HG03097 (cell line): ENCODE data around the gene LRP5.

ENCODE experiments used
- ATAC-seq: cut with Tn5 transposase; IDR thresholded peaks from one replicate; pipeline ENCODE4 v1.9.1; 2021; ENCODE audit not compliant: unreplicated experiment, low FRiP score

Gene LRP5

DNA sequence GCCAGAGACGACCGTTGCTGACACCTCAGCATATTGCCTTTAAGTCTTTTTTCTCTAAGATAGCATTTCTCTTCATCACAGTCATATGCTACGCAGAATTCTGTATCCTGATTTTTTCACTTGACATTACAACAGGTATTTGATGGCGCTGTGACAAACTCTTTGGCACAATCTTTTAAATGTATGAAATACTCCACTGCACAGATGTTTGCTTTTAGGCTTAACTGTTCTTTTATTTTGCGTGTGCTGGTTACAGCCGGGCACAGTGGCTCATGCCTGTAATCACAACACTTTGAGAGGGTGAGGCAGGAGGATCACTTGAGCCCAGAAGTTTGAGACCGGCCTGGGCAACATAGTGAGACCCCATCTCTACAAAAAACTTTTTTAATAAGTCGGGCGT, 96.1 kb downstream of the LRP5 start:
- no peak for ATAC-seq

DNA sequence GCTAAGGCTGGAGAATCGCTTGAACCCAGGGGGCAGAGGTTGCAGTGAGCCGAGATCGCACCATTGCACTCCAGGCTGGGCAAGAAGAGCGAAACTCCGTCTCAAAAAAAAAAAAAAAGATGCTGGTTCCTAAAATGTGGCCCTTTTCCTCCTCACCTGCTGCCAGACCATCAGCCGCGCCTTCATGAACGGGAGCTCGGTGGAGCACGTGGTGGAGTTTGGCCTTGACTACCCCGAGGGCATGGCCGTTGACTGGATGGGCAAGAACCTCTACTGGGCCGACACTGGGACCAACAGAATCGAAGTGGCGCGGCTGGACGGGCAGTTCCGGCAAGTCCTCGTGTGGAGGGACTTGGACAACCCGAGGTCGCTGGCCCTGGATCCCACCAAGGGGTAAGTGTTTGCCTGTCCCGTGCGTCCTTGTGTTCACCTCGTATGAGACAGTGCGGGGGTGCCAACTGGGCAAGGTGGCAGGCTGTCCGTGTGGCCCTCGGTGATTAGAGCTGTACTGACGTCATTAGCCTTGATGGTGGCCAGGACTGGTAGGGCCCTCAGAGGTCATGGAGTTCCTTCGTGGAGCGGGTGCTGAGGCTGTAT, 97.5 kb downstream of the LRP5 start:
- no peak for ATAC-seq

DNA sequence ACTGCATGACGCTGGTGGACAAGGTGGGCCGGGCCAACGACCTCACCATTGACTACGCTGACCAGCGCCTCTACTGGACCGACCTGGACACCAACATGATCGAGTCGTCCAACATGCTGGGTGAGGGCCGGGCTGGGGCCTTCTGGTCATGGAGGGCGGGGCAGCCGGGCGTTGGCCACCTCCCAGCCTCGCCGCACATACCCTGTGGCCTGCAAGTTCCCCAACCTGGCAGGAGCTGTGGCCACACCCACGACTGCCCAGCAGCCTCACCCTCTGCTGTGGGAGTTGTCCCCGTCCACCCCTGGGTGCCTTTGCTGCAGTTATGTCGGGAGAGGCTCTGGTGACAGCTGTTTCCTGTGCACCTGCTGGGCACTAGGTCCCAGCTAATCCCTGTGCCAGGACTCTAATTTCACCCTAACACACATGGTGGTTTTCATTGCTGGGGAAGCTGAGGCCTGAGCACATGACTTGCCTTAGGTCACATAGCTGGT, 99.2 kb downstream of the LRP5 start:
- ATAC-seq = no peak

DNA sequence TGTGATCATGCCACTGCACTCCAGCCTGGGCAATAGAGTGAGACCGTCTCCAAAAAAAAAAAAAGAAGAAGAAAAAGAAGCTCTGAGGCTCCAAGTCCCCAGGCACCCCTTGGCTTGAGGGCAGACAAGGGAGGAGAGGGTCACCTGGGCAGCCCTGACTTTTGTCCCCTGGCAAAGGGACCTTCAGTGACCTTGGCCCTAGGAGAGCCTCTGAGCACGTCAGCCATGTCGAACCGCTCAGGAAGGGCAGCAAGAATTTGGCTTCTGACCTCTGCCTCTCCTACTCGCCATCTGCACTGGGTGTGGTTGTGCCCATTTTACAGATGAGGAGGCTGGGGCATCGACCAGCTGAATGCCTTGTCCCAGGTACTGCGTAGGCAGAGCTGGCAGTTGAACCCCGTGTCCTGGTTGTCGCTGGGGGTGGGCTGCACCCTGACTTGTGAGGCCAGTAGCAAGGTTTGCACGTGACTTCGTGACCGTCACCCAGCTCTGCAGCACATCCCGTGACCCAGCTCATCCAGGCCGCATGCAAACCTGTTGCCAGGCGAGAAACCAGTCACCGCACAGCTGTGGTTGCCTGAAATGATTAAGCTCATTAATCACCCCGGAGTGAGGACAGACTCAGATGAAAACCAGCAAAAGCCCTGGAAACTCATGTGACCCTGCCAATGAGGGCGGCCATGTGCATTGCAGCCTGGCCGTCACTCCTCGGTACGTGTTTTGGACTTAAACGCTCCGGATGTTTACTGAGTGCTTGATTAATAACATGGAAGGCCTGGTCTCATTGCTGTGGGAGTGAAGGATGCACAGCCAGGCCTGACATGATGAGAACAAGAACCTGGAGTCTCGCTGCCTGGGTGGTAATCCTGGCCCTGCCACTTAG, 100.4 kb downstream of the LRP5 start:
- ATAC-seq = no peak

DNA sequence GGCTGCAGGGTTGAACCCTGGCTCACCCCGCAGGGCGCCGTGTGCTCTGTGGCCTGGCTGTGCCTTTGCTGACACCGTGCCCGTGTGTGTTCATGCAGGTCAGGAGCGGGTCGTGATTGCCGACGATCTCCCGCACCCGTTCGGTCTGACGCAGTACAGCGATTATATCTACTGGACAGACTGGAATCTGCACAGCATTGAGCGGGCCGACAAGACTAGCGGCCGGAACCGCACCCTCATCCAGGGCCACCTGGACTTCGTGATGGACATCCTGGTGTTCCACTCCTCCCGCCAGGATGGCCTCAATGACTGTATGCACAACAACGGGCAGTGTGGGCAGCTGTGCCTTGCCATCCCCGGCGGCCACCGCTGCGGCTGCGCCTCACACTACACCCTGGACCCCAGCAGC, 101.2 kb downstream of the LRP5 start:
- no peak for ATAC-seq

DNA sequence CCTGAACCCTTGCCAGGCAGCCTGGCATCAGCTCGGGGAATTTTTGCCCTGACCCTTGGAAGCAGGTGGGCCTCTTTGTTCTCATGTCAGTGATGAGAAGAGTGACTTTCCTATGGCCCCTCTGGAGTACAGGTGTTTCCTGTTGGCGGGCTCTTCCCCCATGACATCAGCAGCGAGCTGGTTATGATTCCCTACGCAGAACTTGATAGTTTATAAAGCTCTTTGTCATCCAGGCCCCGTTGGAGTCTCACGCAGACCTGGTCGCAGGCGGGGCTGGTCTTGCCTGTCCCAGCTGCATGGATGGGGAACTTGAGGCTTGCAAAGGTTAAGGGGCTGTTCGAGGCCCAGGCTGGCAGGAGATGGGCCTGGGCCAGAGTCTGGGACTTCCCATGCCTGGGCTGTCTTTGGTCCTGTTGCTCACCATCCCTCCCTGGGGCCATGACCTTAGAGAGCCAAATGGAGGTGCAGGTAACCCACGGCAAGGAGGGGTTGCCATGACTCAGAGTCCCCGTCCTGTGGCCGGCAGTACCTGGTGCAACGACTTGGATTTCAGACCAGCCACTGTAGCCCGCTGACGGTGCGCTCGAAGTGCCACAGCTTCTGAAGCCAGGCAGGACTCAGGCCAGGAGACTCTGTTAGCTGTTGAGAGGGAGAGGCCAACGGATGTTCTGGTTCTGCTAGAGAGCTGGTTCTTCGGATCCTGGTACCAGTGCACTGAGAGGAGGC, 102.3 kb downstream of the LRP5 start:
- ATAC-seq = no peak

DNA sequence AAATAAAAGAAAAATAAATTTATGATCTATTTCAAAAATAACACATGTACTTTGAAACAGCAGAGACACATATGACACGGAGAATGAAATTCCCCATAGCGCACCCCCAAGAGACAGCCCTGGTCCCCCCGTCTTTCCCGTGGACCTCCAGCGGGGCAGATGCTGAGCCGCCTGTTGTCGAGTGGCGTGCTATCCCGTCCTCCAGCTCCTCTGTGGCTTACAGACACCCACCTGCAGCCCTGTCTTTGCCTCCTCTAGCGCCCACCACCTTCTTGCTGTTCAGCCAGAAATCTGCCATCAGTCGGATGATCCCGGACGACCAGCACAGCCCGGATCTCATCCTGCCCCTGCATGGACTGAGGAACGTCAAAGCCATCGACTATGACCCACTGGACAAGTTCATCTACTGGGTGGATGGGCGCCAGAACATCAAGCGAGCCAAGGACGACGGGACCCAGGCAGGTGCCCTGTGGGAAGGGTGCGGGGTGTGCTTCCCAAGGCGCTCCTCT, 103.7 kb downstream of the LRP5 start:
- ATAC-seq = no peak

DNA sequence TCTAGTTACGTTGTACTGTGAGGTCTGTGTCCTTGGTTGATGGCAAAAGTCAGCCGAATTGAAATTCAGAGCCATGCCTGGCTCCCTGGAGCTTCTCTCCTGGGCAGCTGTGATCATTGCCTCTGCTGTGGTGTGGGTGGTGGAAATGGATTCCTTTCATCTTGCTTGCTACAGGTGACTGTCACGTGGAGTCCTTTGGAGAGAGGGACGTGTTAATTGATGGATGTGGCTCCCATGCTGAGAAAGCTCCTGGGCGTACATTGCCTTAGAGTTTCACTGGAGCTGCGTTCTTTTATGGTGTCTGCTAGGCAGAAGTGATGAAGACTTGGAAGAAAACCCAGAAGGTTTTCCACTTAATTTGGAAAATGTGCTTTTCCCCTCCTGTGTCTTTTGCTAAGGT, 106.3 kb downstream of the LRP5 start:
- no peak for ATAC-seq

DNA sequence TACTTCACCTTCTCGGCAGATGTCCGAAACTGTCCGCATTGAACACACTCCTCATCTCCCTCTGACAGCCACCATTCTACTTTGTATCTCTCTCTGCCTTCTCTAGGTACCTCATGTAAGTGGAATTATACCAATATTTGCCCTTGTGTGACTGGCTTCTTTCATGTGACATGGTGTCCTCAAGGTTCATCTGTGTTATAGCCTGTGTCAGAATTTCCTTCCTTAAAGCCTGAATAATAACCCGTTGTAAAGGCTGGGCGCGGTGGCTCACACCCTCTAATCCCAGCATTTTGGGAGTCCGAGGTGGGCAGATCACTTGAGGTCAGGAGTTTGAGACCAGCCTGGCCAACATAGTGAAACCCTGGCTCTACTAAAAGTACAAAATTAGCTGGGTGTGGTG, 107.8 kb downstream of the LRP5 start:
- no peak for ATAC-seq

DNA sequence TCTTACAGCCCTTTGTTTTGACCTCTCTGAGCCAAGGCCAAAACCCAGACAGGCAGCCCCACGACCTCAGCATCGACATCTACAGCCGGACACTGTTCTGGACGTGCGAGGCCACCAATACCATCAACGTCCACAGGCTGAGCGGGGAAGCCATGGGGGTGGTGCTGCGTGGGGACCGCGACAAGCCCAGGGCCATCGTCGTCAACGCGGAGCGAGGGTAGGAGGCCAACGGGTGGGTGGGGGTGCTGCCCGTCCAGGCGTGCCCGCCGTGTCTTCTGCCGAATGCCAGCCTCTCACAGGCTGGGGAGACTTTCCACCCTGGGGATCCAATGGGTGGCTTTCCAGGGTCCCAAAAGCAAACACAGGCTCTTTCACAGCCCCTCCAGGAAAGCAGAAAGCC, 111.1 kb downstream of the LRP5 start:
- no peak for ATAC-seq

DNA sequence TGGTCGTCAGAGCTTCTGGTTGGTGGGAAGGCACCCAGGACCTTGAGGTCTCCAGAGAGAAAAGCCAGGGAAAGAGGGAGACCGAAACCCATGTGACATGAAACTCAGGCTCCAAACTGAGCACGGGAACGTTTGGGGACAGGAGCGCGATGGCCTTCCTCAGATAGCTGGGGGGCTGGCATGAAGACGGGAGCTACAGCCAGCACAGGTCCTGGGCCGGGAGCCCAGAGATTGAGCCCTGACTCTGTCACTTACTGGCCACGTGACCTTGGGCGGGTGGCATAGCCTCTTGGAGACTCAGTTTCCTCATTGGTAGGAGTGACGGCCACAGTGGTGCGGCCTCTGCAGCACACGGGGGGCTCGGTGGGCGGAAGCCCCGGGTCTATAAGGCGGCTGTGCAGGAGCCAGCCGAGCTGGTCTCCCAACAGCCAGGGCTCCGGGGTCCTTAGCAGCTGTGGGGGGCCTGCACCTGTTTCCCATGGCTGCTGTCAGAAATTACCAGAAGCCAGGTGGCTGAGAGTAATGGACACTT, 111.8 kb downstream of the LRP5 start:
- ATAC-seq = no peak

DNA sequence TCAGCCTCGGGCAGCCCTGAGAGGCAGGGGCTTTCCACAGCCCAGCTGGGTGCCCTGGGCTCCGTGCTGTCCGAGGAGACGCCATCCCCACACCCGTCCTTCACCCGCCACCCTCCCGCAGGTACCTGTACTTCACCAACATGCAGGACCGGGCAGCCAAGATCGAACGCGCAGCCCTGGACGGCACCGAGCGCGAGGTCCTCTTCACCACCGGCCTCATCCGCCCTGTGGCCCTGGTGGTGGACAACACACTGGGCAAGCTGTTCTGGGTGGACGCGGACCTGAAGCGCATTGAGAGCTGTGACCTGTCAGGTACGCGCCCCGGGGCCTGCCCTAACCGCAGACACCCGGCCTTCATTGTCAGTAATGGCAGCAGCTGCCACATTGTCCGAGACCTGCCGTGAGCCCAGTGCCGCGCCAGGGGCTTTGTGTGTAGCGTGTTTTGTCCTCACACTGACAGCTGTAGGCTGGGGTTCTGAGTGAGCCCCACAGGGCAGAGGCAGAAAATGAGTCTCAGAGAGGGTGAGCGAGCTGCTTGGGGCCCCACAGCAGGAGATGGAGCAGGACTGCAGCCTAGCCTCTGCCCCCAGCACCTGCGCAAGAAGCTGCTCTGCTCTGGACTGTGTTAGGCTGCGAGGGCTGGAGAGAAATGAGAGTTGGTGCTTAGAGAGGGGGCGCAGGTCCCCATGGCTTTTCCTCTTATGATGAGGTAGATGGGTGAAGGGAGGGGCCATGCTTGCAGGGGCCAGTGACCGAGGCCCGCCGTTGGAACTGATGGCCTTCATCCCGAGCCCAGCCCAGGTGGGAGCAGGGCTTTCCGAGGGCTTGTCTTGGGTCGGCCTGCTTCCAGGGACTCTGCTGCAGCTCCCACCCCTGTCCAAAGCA, 112.8 kb downstream of the LRP5 start:
- ATAC-seq = no peak

DNA sequence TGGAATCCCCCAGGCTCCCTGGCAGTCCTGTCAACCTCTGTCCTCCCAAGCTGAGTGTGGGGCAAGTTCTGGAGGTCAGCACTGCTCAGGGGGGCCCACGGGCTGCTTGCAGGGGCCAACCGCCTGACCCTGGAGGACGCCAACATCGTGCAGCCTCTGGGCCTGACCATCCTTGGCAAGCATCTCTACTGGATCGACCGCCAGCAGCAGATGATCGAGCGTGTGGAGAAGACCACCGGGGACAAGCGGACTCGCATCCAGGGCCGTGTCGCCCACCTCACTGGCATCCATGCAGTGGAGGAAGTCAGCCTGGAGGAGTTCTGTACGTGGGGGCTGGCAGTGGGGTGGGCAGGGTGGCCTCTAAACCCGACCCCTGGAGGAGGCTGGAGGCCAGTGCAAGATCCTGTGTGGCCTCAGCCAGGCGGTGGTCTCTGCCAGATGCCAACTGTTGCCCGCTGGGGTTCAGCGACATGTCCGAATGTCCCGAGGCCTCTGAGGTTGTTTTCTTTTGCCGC, 113.5 kb downstream of the LRP5 start:
- ATAC-seq = no peak

DNA sequence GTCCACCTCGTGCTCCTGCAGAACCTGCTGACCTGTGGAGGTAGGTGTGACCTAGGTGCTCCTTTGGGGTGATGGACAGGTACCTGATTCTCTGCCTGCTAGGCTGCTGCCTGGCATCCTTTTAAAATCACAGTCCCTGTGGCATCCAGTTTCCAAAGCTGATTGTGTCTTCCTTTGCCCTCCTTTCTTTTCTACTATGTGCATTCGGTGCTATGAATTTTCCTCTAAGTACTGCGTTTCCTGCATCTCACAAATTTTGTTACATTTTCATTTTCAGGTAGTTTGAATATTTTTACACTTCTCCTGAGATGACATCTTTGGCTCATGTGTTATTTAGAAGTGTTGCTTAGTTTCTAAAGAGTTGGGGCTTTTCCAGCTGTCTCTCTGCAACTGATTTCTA, 117.3 kb downstream of the LRP5 start:
- ATAC-seq = no peak

DNA sequence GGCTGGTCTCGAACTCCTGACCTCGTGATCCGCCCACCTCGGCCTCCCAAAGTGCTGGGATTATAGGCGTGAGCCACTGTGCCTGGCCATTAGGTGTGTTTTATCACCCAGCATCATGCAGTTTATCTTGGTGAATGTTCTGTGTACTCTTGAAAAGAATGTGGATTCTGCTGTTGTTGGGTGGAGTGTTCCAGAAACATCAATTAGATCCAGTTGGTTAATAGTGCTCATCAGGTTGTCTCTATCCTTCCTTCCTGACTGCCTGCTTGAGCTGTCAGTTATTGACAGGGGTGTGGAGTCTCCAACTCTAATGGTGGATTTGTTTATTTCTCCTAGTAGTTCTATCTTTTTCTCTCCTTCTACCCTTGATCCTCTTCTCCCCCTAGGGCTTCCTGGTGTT, 118.0 kb downstream of the LRP5 start:
- ATAC-seq = no peak

DNA sequence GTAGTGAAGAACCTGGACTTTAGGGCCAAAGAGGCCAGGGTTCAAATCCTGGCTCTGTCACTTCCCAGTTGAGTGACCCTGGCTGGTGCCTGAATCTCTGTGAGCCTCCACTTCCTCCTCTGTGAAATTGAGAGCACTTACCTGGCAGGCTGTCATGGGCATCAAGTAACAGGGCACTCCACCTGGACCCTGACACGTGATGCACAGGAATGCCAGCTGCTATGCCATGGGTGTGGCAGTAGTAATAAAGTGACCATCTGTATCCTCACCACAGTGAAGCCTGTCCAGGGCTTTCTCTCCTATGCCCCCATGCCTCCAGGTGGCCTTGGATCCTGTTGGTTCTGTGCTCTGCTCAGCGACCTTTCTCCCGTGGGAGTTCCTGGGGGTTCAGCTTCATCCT, 118.4 kb downstream of the LRP5 start:
- ATAC-seq = no peak

DNA sequence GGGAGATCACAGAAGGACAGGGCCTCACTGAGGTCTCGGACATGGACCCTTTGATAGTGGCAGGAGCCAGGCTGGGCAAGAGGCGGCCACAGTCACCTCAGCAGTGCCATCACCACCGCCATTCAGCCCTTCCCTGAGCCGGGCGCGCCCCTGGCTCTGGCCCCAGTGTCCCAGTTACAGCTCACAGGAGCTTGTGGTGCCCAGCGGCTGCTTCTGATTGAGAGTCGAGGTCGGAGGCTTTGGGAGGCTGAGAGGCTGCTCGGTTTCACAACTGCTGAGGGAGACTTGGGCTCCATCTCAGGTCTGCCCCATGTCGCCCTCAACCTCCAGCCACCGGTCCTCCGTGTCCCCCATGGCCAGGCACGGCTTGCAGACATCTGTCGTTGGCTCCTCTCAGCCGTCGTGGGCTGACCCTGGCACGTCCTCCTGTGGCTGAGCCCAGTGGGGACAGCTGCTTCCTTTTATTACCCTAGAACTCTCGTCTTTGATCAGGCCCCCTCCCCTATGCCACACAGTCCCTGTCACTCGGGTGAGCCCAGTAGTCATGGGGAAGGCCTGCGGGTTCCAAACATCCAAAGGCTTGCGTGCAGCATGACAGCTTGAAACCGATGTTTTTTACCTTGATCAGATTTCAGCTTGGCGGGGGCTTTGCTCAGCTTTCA, 119.7 kb downstream of the LRP5 start:
- ATAC-seq = no peak

DNA sequence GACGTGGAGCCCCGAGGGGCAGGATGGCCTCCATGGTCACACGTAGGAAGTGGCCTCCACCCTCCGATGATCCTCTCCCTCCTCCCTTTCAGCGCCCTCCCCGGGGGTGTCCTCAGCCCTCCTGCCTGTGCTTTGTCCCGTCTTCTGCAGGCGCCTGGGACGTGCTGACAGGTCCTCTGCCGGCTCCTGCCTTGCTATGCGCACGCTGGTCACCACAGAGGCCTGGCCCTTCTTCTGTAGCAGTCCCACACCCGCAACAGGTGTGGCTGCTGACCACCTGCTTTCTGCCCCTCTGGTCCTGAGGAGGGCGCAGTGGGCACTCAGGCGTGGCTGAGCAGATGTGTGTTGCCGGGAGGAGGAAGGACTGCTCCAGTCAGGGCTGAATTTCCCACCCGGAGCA, 120.5 kb downstream of the LRP5 start:
- ATAC-seq = no peak

DNA sequence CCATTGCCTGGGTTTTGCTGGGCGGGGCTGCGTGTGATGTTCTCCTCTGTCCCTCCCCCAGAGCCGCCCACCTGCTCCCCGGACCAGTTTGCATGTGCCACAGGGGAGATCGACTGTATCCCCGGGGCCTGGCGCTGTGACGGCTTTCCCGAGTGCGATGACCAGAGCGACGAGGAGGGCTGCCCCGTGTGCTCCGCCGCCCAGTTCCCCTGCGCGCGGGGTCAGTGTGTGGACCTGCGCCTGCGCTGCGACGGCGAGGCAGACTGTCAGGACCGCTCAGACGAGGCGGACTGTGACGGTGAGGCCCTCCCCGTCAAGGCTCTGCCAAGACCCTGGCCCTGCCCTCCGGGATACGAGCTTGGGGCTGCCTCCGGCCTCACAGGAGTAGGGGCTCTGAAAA, 121.2 kb downstream of the LRP5 start:
- no peak for ATAC-seq
